GM12872 (cell line): ENCODE results near the gene USP13.

Experiments
- CTCF ChIP-seq: IDR thresholded peaks from 3 replicates; pipeline ENCODE4 v1.5.1; 2011; ENCODE audit warnings: low read depth, mild to moderate bottlenecking, low read length, moderate library complexity; ENCODE audit not compliant: insufficient read depth

The USP13 gene

GRCh38 chr3:179706233-179706632 lies 53.4 kb downstream of the USP13 start:
- no peak for TF ChIP-seq CTCF

GRCh38 chr3:179710079-179710478 lies 57.2 kb downstream of the USP13 start:
- no peak for TF ChIP-seq CTCF

GRCh38 chr3:179713643-179714090 lies 60.8 kb downstream of the USP13 start:
- TF ChIP-seq CTCF = no peak

GRCh38 chr3:179715582-179715981 lies 62.7 kb downstream of the USP13 start:
- no peak for TF ChIP-seq CTCF

DNA sequence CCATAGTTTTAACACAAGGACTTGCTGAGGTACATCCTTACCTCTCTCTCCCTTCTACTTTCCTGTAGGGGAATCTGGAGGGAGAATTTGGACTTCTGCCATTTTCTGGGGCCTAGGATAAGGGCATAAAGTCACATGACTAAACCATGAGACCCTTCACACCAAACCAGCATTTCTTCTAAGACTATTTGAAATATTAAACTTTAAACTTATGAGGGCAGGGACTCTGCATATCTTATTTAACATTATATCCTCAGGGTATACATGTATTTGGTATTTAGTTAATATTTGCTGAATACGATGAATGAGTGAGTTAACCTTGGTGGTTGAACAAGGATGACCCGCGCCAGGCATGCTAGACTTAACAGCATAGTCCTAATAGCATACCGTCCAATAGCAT lies 63.4 kb downstream of the USP13 start:
- no peak for TF ChIP-seq CTCF

- no peak for TF ChIP-seq CTCF
These were observed 64.0 kb downstream of the USP13 start for GRCh38 chr3:179716811-179717210.

DNA sequence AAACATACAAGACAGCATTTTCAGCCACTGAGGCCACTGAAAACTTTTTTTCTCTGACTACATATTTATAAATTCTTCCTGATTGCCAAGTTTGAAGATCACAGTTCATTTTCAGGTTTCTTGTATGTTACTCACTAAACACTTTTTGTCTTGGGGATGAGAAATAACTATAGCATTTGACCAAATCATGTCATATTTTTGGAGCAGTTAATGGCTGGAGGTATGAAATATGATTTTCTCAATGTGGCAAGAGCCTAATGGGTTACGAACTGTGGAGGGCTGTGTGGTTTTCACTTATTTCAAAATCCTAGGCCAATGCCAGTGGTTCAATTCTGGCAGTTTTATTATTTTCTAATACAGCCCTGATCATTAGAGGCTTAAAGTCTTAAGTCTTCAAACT lies 64.4 kb downstream of the USP13 start:
- no peak for TF ChIP-seq CTCF
